OCI-LY1 (cell line): ENCODE data around the gene PRKCE.

Experiments
- EZH2 ChIP-seq: fragments of 200-600 bp; sonication (generic), shearing (Covaris generic); IDR thresholded peaks from 2 replicates; pipeline ENCODE4 v1.8.0; 2017; ENCODE audit warnings: borderline replicate concordance, mixed run types, mild to moderate bottlenecking, antibody characterized with exemption, low read length, moderate library complexity, mixed read lengths
- TF ChIP-seq, protein P1 (sequence below): fragments of 200-600 bp; sonication (generic), shearing (Covaris generic); IDR thresholded peaks from 2 replicates; pipeline ENCODE4 v1.5.1; 2017; ENCODE audit warnings: mild to moderate bottlenecking, antibody characterized with exemption, low read length, moderate library complexity, mixed read lengths

DNA sequence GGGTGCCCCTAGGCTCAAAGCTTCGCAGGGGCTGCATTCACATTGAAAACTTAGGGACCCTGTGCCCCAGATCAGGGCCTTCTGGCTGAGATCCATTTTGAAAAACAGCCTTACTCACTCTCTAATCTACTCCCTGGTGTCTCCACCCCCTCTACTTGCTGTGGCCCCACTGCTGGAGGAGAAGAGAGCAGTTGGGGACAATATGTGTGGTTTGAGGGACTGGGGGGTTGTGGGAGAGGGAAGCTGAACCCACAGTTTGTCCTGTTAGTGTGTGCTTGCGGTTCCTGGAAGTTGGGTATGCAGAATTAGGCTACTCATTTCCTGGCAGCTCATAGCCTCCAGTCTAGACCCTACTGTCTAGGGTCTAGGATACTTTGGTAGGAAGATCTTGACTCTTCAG is 211.4 kb downstream of the PRKCE start:
- TF ChIP-seq, protein P1, sequence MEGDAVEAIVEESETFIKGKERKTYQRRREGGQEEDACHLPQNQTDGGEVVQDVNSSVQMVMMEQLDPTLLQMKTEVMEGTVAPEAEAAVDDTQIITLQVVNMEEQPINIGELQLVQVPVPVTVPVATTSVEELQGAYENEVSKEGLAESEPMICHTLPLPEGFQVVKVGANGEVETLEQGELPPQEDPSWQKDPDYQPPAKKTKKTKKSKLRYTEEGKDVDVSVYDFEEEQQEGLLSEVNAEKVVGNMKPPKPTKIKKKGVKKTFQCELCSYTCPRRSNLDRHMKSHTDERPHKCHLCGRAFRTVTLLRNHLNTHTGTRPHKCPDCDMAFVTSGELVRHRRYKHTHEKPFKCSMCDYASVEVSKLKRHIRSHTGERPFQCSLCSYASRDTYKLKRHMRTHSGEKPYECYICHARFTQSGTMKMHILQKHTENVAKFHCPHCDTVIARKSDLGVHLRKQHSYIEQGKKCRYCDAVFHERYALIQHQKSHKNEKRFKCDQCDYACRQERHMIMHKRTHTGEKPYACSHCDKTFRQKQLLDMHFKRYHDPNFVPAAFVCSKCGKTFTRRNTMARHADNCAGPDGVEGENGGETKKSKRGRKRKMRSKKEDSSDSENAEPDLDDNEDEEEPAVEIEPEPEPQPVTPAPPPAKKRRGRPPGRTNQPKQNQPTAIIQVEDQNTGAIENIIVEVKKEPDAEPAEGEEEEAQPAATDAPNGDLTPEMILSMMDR, result no peak
- no peak for TF ChIP-seq EZH2
